SK-N-SH (cell line): ENCODE measurements around the gene GSK3B.

Experiments
- CHD2 ChIP-seq: fragments of 150-350 bp; IDR thresholded peaks from 2 replicates; pipeline ENCODE4 v1.6.1; 2018; ENCODE audit warnings: low read length; ENCODE audit not compliant: partially characterized antibody
- EP300 ChIP-seq, 2 experiments: IDR thresholded peaks; 2 replicates each; pipeline versions ENCODE4 v1.4.0 to v1.6.1; 2012; ENCODE audit warnings: borderline replicate concordance in 1 of 2, low read depth in 1 of 2, low read length in 1 of 2
- TEAD4 ChIP-seq: IDR thresholded peaks from 2 replicates; pipeline ENCODE4 v1.4.0; 2012; ENCODE audit warnings: mild to moderate bottlenecking, borderline replicate concordance; ENCODE audit not compliant: insufficient read depth
- TF ChIP-seq, protein P1 (sequence below): fragments of 200-600 bp; sonication (generic); IDR thresholded peaks from 2 replicates; pipeline ENCODE4 v1.6.1; 2017; ENCODE audit warnings: antibody characterized with exemption, mild to moderate bottlenecking, moderate library complexity

GRCh38 chr3:119815716-119816115, 278.5 kb downstream of the GSK3B start:
- no peak for TF ChIP-seq EP300 (IDR thresholded peaks at IDR 0.05; ENCODE audit: borderline replicate concordance in 1 of 2, low read depth in 1 of 2, low read length in 1 of 2)
- TF ChIP-seq CHD2 = no peak
- TF ChIP-seq TEAD4 = no peak
- TF ChIP-seq, protein P1, sequence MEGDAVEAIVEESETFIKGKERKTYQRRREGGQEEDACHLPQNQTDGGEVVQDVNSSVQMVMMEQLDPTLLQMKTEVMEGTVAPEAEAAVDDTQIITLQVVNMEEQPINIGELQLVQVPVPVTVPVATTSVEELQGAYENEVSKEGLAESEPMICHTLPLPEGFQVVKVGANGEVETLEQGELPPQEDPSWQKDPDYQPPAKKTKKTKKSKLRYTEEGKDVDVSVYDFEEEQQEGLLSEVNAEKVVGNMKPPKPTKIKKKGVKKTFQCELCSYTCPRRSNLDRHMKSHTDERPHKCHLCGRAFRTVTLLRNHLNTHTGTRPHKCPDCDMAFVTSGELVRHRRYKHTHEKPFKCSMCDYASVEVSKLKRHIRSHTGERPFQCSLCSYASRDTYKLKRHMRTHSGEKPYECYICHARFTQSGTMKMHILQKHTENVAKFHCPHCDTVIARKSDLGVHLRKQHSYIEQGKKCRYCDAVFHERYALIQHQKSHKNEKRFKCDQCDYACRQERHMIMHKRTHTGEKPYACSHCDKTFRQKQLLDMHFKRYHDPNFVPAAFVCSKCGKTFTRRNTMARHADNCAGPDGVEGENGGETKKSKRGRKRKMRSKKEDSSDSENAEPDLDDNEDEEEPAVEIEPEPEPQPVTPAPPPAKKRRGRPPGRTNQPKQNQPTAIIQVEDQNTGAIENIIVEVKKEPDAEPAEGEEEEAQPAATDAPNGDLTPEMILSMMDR = no peak
